ENCODE results near the gene RAET1G.

The RAET1G gene

GRCh38 chr6:149871182-149871581 lies 51.7 kb downstream of the RAET1G start:
- H3K4me1 Mint-ChIP-seq = no peaks in the 10 kb centered on the region
- DNase-seq (ENCODE audit: low spot score in 2 of 2) = no peak
- no peaks in the 10 kb centered on the region for H3K36me3 Mint-ChIP-seq (ENCODE audit: insufficient read depth)
- no peak for ATAC-seq (replicated peaks; ENCODE audit: extremely low read depth, poor library complexity, severe bottlenecking)
- H3K27ac Mint-ChIP-seq (ENCODE audit: low read depth) = no peak overlapping the region
- no peak overlapping the region for H3K4me3 Mint-ChIP-seq
- no peaks in the 10 kb centered on the region for H3K9me3 Mint-ChIP-seq
- peaks cover 60% of the 10 kb centered on the region for H3K27me3 Mint-ChIP-seq

GRCh38 chr6:149869275-149869892 lies 53.5 kb downstream of the RAET1G start:
- Mint-ChIP-seq H3K9me3 (no peaks in the 10 kb centered on the region), H3K4me3 (no peak overlapping the region), H3K27ac (ENCODE audit: low read depth) (no peak overlapping the region), H3K27me3 (peaks cover 42% of the 10 kb centered on the region), H3K4me1 (no peaks in the 10 kb centered on the region), H3K36me3 (ENCODE audit: insufficient read depth) (peaks cover 2% of the 10 kb centered on the region)
- ATAC-seq (replicated peaks; ENCODE audit: extremely low read depth, poor library complexity, severe bottlenecking) (no peak), DNase-seq (ENCODE audit: low spot score in 2 of 2) (no peak)

DNA sequence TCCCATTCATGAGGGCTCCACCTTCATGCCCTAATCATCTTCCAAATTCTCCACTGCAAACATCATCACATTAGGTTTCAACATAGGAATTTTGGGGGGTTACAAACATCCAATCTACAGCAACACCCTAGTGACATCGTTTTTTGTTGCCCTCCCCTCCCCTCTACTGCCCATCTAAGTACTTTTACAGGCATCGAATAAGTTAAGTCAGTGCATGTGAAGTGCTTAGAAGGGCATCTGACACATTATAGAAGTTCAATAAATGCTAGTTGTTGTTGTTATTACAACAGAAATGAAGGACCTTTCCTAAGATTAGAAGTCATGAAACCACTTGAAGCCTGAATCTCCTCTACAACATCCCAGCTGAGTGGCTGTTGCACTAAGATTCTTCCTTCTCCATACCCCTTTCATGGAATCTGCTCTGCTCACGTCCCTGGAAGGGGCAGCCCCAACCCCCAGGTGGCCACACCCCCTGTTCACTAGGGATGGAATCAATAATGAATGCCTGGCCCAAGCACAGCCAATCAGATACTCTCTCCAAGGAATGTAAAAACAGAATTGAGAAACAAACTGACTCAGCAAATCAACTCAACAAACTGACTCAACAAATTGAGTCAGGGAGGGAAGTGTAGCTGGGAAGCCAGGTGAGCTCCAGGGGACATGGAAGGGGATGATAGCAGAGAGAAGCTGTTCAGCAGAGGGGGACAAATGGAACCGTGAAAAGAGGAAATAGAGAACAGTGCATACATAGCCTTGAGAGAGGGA lies 54.9 kb downstream of the RAET1G start:
- peaks cover 3% of the 10 kb centered on the region for H3K36me3 Mint-ChIP-seq (ENCODE audit: insufficient read depth)
- H3K4me1 Mint-ChIP-seq = peaks cover 2% of the 10 kb centered on the region
- no peak overlapping the region for H3K27ac Mint-ChIP-seq (ENCODE audit: low read depth)
- no peak overlapping the region for H3K4me3 Mint-ChIP-seq
- H3K27me3 Mint-ChIP-seq = peaks cover 28% of the 10 kb centered on the region
- no peak for DNase-seq (ENCODE audit: low spot score in 2 of 2)
- no peak for ATAC-seq (replicated peaks; ENCODE audit: extremely low read depth, poor library complexity, severe bottlenecking)
- no peaks in the 10 kb centered on the region for H3K9me3 Mint-ChIP-seq
